Rectal smooth muscle tissue (tissue), 1 donor: Measurements from ENCODE around the gene PAMR1.
A peak's percentile ranks its signal among the peaks of the same experiment; 100 is the strongest.
"Not testable (repeated sequence)": the region's sequence is repeated elsewhere in the genome, so short reads cannot be mapped to it uniquely, and the experiment has no call there.

Experiments used
- H3K27ac ChIP-seq: one replicate; pipeline ENCODE4 v1.7.0; 2013; ENCODE audit warnings: low read depth, low read length, inconsistent platforms
- H3K27me3 ChIP-seq: one replicate; pipeline ENCODE4 v1.7.0; 2013; ENCODE audit warnings: low read length; ENCODE audit not compliant: control insufficient read depth, insufficient read depth
- H3K36me3 ChIP-seq: one replicate; pipeline ENCODE4 v1.7.0; 2013; ENCODE audit warnings: low read length; ENCODE audit not compliant: control insufficient read depth, insufficient read depth
- H3K4me1 ChIP-seq: one replicate; pipeline ENCODE4 v1.7.0; 2013; ENCODE audit warnings: low read length; ENCODE audit not compliant: control insufficient read depth, insufficient read depth
- H3K4me3 ChIP-seq: one replicate; pipeline ENCODE4 v1.7.0; 2013; ENCODE audit warnings: low read length
- H3K9ac ChIP-seq: one replicate; pipeline ENCODE4 v1.7.0; 2013; ENCODE audit warnings: low read length

The PAMR1 gene

GRCh38 chr11:35553831-35554230, 28.4 kb upstream of the PAMR1 start:
- Histone ChIP-seq H3K27ac (no peak overlapping the region), H3K4me1 (no peaks in the 10 kb centered on the region), H3K27me3 (no peaks in the 10 kb centered on the region), H3K36me3 (no peaks in the 10 kb centered on the region), H3K4me3 (no peak overlapping the region), H3K9ac (no peak overlapping the region)

DNA sequence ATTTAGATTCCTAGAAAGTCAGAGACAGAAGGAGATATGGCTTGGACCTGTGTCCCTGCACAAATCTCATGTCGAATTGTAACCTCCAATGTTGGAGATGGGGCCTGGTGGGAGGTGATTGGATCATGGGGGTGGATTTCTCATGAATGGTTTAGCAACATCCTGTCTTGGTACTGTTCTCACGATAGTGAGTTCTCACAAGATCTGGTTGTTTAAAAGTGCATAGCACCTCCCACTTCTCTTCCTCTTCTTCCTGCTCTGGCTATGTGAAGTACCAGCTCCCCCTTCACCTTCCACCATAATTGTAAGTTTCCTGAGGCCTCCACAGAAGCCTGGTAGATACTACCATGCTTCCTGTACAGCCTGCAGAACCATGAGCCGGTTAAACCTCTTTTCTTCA, 27.6 kb upstream of the PAMR1 start:
- no peak overlapping the region for H3K9ac ChIP-seq
- no peak overlapping the region for H3K4me3 ChIP-seq
- no peaks in the 10 kb centered on the region for H3K27me3 ChIP-seq
- H3K27ac ChIP-seq, result no peak overlapping the region
- no peaks in the 10 kb centered on the region for H3K4me1 ChIP-seq
- H3K36me3 ChIP-seq, result no peaks in the 10 kb centered on the region

GRCh38 chr11:35552616-35553015, 27.2 kb upstream of the PAMR1 start:
- H3K36me3 ChIP-seq, result no peaks in the 10 kb centered on the region
- no peak overlapping the region for H3K27ac ChIP-seq
- no peaks in the 10 kb centered on the region for H3K27me3 ChIP-seq
- no peak overlapping the region for H3K9ac ChIP-seq
- H3K4me3 ChIP-seq, result no peak overlapping the region
- no peaks in the 10 kb centered on the region for H3K4me1 ChIP-seq

GRCh38 chr11:35550374-35551036, 25.1 kb upstream of the PAMR1 start:
- Histone ChIP-seq H3K27me3 (no peaks in the 10 kb centered on the region), H3K9ac (no peak overlapping the region), H3K27ac (no peak overlapping the region), H3K4me1 (no peaks in the 10 kb centered on the region), H3K4me3 (no peak overlapping the region), H3K36me3 (no peaks in the 10 kb centered on the region)

GRCh38 chr11:35549787-35550186, 24.4 kb upstream of the PAMR1 start:
- no peak overlapping the region for H3K27ac ChIP-seq
- H3K9ac ChIP-seq, result no peak overlapping the region
- H3K4me3 ChIP-seq, result no peak overlapping the region
- H3K4me1 ChIP-seq, result no peaks in the 10 kb centered on the region
- H3K27me3 ChIP-seq, result no peaks in the 10 kb centered on the region
- no peaks in the 10 kb centered on the region for H3K36me3 ChIP-seq

GRCh38 chr11:35548925-35549561, 23.6 kb upstream of the PAMR1 start:
- Histone ChIP-seq H3K4me3 (no peak overlapping the region), H3K27me3 (no peaks in the 10 kb centered on the region), H3K36me3 (no peaks in the 10 kb centered on the region), H3K4me1 (no peaks in the 10 kb centered on the region), H3K9ac (no peak overlapping the region), H3K27ac (no peak overlapping the region)

- not testable (repeated sequence) for H3K36me3 ChIP-seq, H3K4me1 ChIP-seq, H3K27ac ChIP-seq, H3K4me3 ChIP-seq, H3K9ac ChIP-seq, H3K27me3 ChIP-seq
Measured at GRCh38 chr11:35547995-35548394, 22.6 kb upstream of the PAMR1 start.

DNA sequence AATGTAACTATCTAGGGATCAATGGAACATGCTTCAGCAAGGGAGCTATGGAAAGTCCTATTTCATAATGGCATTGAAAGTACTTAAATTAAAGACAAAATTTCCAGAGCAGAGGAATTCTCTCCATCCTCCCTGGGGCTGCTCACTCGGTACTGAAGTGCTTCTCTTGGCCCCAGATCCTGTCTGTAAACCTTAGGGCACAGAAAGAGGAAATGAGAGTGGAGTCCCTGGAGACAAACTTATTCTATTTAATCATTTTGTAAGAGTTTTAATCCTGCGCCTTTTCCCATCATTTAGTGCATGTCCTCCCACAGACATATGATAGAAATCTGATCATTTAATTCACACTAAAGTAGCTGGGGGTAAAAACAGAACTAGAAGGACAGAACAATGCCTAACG, 20.9 kb upstream of the PAMR1 start:
- Histone ChIP-seq H3K27ac (no peak overlapping the region), H3K36me3 (no peaks in the 10 kb centered on the region), H3K27me3 (no peaks in the 10 kb centered on the region), H3K4me3 (no peak overlapping the region), H3K9ac (no peak overlapping the region), H3K4me1 (peaks cover 11% of the 10 kb centered on the region)

DNA sequence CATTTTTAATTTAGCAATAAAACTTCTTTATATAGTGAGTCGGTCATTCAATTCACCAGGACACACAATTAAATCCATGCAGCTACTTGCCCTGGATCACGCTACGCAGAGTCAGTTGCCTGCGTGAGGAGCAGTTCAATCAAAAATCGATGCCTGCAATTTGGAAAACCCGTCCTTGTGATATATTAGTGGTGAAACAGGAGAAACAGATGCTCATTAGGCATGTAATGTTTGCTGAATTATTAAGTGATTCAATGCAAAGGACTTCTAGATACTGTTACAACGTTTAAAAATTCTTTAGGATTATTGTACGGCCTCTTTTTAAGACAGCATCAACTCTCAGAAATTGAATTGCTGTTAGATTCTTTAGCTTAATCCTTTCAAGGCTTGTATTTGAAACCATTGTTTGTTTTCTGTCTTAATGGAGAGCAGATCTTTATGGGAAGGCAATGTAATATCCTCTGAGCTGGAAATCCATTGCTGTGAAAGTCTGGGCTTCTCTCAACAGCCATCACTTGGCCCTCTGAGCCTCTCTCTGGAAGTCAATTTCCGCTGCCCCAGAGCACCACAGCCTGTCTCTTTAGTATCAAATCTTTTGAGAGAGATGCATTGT, 20.1 kb upstream of the PAMR1 start:
- Histone ChIP-seq H3K4me3 (no peak overlapping the region), H3K4me1 (peaks cover 15% of the 10 kb centered on the region), H3K27me3 (no peaks in the 10 kb centered on the region), H3K9ac (no peak overlapping the region), H3K36me3 (no peaks in the 10 kb centered on the region), H3K27ac (no peak overlapping the region)

DNA sequence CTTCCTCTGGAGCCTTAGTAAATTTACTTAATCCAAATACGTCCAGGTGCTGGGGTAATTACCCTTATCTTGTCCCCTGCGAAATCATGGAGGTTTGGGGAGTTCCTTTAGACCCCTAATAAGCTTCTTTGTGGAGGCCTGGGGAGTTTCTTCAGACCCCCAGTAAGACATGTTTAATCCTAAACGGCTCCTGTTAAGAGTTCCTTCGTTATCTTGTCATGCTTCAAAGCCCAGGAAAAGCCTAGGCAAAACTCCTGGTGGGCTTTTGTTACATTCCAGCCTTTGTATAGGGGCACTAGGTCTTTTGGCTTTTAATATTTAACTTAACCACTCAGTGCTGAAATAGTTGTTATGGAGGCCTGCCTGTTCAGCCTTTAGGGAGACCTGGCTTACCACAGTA, 18.1 kb upstream of the PAMR1 start:
- Histone ChIP-seq H3K27me3 (no peaks in the 10 kb centered on the region), H3K4me3 (no peak overlapping the region), H3K9ac (no peak overlapping the region), H3K36me3 (no peaks in the 10 kb centered on the region), H3K4me1 (peaks cover 16% of the 10 kb centered on the region), H3K27ac (no peak overlapping the region)

GRCh38 chr11:35541621-35542375, 16.4 kb upstream of the PAMR1 start:
- H3K36me3 ChIP-seq, result no peaks in the 10 kb centered on the region
- H3K4me3 ChIP-seq, result no peak overlapping the region
- H3K27me3 ChIP-seq, result no peaks in the 10 kb centered on the region
- no peak overlapping the region for H3K9ac ChIP-seq
- H3K27ac ChIP-seq, result peak overlapping the region; percentile 80
- H3K4me1 ChIP-seq, result peaks cover 16% of the 10 kb centered on the region

- Histone ChIP-seq H3K27me3 (no peaks in the 10 kb centered on the region), H3K27ac (peak overlapping the region; percentile 80), H3K4me3 (no peak overlapping the region), H3K4me1 (peaks cover 16% of the 10 kb centered on the region), H3K36me3 (no peaks in the 10 kb centered on the region), H3K9ac (no peak overlapping the region)
Measured at GRCh38 chr11:35540526-35540925, 15.1 kb upstream of the PAMR1 start.
